Fibroblast of skin of left quadriceps (primary cell): ENCODE measurements around the gene GRB10.
A peak's percentile ranks its signal among the peaks of the same experiment; 100 is the strongest.

ENCODE experiments used
- DNase-seq, 2 experiments: peaks; one replicate each; pipeline ENCODE4 v3.0.0-alpha.2; 2013; ENCODE audit warnings: low read depth in 2 of 2

Gene GRB10

DNA sequence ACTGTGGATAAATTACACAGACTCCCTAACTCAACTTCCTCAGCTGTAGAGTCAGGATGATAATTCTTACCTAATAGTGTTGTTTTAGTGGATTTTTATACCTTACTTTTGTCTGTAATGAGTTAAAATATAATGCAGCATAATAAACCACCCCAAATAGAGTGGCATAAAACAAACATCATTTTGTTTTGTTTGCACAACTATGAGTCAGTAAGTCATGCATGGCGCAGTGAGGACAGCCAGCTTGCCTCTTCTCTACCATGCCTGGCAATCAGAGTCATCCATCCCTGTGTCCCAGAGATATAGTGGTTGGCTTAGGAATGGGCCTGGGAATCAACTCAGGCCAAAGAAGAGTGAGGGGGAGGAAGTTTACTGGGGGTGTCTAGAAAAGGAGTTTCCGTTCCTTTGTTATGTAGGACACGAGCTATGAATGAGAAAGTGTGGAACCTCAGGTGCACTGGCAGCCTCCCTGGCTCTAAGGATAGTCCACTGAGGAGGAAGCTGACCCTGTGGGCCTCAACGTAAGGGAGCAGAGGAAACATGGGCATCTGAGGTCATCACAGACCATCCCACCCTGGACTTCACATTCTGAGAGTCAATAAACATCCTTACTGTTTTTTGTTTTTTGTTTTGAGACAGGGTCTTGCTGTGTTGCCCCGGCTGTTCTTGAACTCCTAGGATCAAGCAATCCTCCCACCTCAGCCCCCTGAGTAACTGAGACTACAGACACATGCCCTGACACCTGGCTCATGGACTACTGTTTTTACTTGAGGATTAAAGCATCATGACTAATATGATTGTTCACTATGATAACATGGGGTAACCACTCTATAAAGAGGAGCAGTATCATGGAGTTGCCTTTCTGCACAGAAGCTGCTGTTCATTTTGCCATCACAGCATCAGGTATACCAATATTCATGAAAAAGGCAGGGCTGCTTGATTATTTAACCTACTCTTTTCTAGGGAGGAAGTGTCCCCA, 21.0 kb upstream of the GRB10 start:
- no peak for DNase-seq

GRCh38 chr7:50801907-50802306, 19.2 kb upstream of the GRB10 start:
- DNase-seq, result no peak

DNA sequence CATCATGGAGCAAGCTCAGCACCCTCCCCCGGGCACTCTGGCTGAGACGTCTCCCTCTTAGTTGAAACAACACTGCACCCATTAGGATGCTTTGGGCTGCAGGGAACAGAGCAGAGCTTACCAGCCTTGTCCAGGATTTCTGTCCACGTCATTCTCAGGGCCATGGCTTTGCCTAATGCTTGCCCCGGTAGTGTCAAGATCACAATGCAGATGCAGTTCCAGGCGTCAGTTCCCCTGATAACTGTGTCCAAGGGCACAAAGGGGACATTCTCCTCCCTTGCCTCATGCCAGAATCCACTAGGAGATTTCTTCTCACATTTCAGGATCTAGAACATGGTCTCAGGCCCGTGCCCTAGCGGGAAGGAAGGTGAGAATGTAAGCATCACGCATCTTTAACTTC, 17.2 kb upstream of the GRB10 start:
- no peak for DNase-seq

GRCh38 chr7:50798126-50798525, 15.4 kb upstream of the GRB10 start:
- no peak for DNase-seq

GRCh38 chr7:50795831-50796230, 13.1 kb upstream of the GRB10 start:
- no peak for DNase-seq

GRCh38 chr7:50795253-50795652, 12.6 kb upstream of the GRB10 start:
- DNase-seq, result no peak

DNA sequence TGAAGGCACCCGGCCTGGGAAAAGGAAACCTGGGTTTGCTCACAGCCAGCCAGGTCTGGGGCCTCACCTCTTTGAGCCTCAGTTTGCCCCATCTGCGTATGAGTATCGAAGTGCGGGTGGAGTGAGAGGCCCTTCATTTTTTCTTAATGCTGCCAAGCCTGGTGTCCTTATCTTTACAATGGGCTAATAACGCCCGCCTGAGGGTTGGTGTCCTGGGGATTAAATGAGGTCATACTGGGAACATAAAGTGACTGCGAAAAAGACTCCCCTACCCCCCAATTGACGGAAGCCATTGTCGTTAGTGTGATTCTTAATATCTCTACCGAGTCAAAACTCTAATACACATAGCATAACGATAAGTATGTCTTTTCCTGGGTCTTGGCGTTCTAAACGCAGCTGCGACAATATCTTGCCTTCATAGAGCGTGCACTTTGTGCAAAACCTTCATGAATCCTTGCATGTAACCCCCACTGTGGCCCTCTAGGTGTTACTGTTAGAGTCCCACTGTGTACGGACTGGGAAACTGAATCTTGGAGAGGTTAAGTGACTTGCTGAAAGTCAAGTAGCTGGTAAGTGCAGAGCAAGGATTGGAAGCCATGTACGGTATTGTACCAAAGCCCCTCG, 11.4 kb upstream of the GRB10 start:
- no peak for DNase-seq

GRCh38 chr7:50793120-50793946, 10.6 kb upstream of the GRB10 start:
- DNase-seq, result peak; percentile 38 to 40

DNA sequence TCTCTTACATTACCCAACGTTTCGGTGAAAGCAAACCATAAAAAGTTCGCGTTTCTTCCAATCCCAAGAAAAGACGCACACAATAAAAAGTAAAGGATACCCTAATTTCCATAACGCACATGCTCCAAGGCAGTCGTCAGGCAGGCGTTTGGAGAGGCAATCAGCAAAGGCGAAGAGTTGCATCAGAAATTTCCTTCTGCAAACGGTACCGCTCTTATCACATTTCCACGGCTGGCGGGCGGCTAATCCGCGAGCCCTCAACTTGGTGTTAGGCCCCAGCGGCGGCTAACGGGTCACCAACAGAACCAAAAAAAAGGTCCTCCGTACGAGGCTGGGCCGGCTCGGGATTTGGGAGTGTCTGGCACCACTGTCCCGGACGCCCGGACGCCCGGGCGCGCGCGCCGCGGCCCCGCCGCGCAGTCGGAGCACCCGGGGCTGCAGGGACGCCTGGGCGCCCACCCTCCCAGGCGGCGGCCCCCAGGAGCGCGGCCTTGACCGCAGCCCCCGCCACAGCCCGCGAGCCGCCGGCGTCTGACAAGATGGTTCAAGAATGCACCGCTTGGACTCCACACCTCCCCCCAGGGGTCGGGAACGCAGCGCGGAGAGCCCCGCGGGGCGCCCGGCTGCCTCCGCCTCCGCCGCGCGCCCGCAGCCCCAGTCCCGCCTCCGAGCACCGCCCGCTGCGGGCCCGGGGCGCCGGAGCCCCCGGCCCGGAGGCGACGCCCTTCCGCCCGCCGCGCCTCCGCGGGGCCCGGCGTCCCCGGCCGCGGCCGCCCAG, 9.8 kb upstream of the GRB10 start:
- peak; percentile 29 to 32 for DNase-seq

DNA sequence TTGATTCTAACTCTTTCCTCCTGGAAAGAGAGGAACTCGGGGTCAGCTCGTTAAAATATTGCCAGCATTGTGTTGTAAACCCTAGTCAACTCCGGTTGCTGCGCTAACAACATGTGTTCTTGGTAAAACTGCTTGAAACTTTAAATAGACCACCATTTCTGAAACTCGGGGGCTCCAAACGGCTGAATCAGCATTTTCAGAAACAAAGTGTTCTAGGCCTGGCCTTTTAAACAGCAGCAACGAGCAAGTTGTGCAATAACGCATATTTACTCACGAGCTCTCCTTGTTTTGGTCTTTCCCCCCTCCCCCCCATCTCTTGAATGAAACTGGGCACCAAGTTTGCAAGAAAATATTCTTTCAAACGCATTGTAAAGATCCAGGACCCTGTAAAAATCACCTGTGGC, 9.2 kb upstream of the GRB10 start:
- DNase-seq, result peak; percentile 11 to 22

- DNase-seq, result no peak
Measured at GRCh38 chr7:50791363-50791937, 8.8 kb upstream of the GRB10 start.

DNA sequence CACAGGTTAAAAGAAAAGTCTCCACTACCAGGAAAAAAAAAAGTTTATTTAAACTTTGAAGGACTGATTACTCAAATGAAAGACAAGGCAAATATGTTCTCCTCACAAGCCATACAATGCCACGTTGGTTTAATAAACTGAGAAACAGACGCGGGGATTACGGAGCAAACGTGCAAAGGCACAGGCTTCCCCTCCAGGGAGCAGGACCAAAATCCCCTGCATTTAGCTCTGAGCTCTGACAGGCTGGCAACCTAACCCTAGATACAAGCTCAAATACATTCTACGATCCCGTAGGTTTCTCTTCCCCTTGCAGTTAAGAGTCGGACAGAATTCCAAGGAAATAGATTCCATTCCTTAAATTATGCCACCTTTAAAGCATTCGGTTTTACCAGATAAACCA, 7.7 kb upstream of the GRB10 start:
- DNase-seq, result no peak

- DNase-seq, result no peak
Measured at GRCh38 chr7:50788382-50788781, 5.7 kb upstream of the GRB10 start.

DNA sequence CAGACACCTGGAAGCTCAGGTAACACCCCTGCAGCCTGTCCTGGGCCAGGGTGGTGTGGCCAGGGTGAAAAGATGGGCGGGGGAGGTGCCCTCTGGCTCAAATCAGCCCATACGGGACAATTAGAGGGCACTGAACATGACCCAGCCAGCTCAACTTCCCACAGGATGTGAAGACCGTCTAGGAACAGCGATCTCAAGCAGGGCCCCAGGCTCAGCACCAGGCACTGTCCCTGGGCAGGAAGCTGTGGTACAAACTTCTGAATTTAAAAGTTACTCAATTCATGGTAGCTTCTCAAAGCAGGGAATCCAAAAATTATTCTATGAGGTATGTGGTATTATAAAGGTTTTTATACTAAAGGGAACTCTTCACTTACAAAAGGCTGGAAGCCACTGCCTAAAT, 5.1 kb upstream of the GRB10 start:
- DNase-seq, result no peak

DNA sequence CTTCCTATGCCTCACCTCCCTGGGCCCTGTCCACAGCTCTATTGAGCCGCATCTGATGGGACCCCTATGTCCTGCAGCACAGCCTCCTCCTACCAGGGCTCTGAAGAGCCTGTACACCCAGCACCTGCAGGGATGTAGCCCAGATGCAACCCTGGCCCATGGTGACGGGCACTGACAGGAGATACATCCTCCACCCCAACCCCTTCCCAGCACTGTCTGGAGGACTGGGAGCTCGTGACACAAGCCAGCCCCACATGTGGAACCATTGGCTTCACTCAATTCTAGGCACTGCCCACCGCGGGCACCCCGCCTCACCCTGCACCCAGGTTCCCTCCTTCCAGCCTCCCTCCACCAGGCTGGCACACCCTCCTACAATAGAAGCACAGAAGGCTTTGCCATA, 2.6 kb upstream of the GRB10 start:
- DNase-seq, result no peak

DNA sequence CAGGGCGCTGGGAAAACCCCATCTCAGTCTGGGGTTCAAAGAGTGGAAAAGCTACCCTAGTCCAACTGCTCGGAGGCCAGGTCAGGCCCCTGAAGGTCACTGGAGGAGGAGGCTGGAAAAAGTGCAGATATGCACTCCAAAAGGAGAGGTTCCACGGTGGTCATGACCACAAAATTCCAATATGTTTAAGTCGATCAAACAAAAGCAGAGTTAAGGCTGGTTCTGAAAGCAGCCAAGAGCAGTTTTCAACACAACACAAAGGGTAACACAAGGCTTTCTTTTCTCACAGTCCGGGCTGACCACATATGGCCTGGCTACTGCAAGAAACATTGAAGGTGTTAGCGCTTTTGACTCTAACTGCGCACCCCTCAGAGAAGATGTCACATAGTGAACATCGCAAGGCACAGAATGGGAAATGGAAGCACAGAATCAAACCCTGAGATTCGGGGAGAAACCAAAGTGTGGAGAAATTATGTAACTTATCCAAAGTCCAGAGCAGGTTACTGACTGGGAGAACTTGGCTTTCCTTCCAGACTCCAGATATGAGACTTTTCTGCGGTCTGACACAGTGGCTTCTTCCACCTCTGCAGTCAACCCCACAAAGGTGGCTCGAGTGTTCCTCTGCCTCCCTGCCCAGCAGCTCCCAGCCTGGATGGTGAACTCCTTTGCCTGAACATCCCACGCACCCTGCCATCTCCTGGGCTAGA, 1.3 kb upstream of the GRB10 start:
- DNase-seq, result no peak

GRCh38 chr7:50783303-50783702, 607 bp upstream of the GRB10 start:
- DNase-seq, result no peak

DNA sequence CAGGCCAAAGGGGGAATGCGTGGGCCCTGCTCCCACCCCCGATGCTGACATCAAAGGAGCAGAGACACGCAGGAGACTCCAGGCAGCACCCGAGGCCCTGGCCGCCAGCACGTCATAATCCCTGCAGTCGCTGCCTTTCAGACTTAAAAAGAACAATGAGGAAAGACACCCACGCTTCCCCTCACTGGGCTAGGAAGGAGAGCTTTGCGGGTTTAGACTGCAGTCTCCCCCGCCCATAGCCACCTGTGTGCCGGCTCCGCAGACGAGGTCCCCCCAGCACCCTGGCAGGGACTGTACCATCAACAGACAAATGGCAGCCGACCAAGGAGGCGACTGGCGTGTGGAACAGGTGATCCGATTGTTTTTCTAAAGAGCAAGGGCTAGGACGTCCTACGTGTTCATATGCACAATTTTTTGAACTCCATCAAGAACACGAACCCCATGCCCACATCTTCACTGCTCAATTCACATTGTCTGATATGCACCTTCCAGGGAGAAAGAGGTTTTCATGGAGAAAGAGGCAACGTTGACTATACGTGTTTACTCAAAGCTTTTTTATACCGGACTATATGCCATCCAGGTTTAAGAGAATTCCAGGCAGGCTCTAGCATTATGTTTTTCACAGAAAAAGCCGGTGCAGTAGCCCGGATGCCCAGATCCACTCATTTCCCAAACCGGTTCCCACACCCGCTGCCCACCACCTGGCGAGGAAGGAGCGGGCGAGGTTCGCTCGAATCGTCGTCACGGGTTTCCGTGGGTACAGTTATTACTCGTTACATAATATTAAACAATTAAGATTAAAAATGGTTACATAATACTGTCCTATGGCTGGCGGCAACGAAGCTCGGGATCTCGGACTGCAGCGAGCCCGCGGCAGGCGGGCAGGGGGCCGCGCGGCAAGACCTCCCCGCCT, 1.1 kb downstream of the GRB10 start:
- DNase-seq, result no peak

GRCh38 chr7:50780436-50780835, 2.3 kb downstream of the GRB10 start:
- no peak for DNase-seq
